Mesangial cell (primary cell): ENCODE measurements around the gene NPIPA1. TPM values are rescaled to one million over a fixed set of nuclear protein-coding genes. Genes with fewer than 3 reads are reported as not detected.

Experiments used
- total RNA-seq: library from RNA; depleted of rRNA; stranded (reverse); fragments of >200 nt; gene quantifications from 2 replicates; pipeline ENCODE4 v1.2.3, GENCODE V29; 2015

NPIPA1 gene
- 17.1 and 19.4 TPM in 2 replicates for total RNA-seq

GRCh38 chr16:14937143-14937542, at the start of gene NPIPA1:
Gene NPIPA1 (plus strand): TSS chr16:14937443. CDS start chr16:14937443, 0 bp downstream.

GRCh38 chr16:14974656-14975417, 37.6 kb downstream of the NPIPA1 start, which contains the start of gene PDXDC1:
Gene PDXDC1 (plus strand): TSS chr16:14975026. CDS start chr16:14975200, 174 bp downstream.

Other genes starting within 250 kb of the NPIPA1 start
- not detected in 2 replicates for gene PLA2G10, start 243.1 kb upstream of the NPIPA1 start, total RNA-seq
- 0.13 TPM in 1 of 2 replicates, not detected in the other for gene NPIPA3, start 234.0 kb upstream of the NPIPA1 start, total RNA-seq
- 0.13 TPM in 1 of 2 replicates, not detected in the other for gene NPIPA2, start 194.9 kb upstream of the NPIPA1 start, total RNA-seq
- 92.2 and 98.7 TPM in 2 replicates for gene NOMO1, start 103.7 kb upstream of the NPIPA1 start, total RNA-seq
- gene PDXDC1, start 37.6 kb downstream of the NPIPA1 start, total RNA-seq: 36.4 and 40.6 TPM in 2 replicates
- 40.9 and 66.5 TPM in 2 replicates for gene NTAN1, start 118.6 kb downstream of the NPIPA1 start, total RNA-seq
- gene RRN3, start 156.8 kb downstream of the NPIPA1 start, total RNA-seq: 16.3 and 19.9 TPM in 2 replicates